Fibroblast of lung (primary cell): Measurements from ENCODE around the gene RBBP8. TPM values are rescaled to one million over a fixed set of nuclear protein-coding genes. Genes with fewer than 3 reads are reported as not detected.

Experiments
- DNase-seq, 2 donors: peaks; one replicate each; pipeline versions ENCODE4 v3.0.0 to v3.0.0-alpha.2; 2010; ENCODE audit warnings: low read depth in 2 of 2
- H2AFZ ChIP-seq: 2 replicates; pipeline ENCODE4 v1.5.1; 2012; ENCODE audit warnings: low read length, control low read depth, inconsistent platforms
- H3K27ac ChIP-seq: 2 replicates; pipeline ENCODE4 v1.5.1; 2011; ENCODE audit warnings: low read length, control low read depth; ENCODE audit not compliant: insufficient read depth
- H3K27me3 ChIP-seq: 2 replicates; pipeline ENCODE4 v1.5.1; 2011; ENCODE audit warnings: mild to moderate bottlenecking, low read length; ENCODE audit not compliant: control insufficient read depth, insufficient read depth
- H3K36me3 ChIP-seq: 2 replicates; pipeline ENCODE4 v1.5.1; 2011; ENCODE audit warnings: low read length; ENCODE audit not compliant: control insufficient read depth, insufficient read depth
- H3K4me1 ChIP-seq: 2 replicates; pipeline ENCODE4 v1.5.1; 2011; ENCODE audit warnings: low read length; ENCODE audit not compliant: control insufficient read depth, insufficient read depth; ENCODE audit errors: extremely low read depth
- H3K4me2 ChIP-seq: 2 replicates; pipeline ENCODE4 v1.5.1; 2011; ENCODE audit warnings: low read length, control low read depth; ENCODE audit not compliant: insufficient read depth; ENCODE audit errors: extremely low read depth
- H3K4me3 ChIP-seq, 4 experiments: fragments of 200-600 bp in 1 of 4; sonication (generic) in 1 of 4; replicated peaks in 1 of 4; 2 replicates each; pipeline ENCODE4 v1.5.1; 2011 to 2016; ENCODE audit warnings: low read length in 4 of 4, low read depth in 3 of 4, mild to moderate bottlenecking in 3 of 4, control low read depth in 2 of 4, inconsistent platforms in 1 of 4, mixed read lengths in 1 of 4; ENCODE audit not compliant: insufficient read depth in 1 of 4; ENCODE audit errors: control extremely low read depth in 1 of 4
- H3K79me2 ChIP-seq: 2 replicates; pipeline ENCODE4 v1.5.1; 2012; ENCODE audit warnings: mild to moderate bottlenecking, low read length, inconsistent platforms; ENCODE audit not compliant: control insufficient read depth, insufficient read depth
- H3K9ac ChIP-seq: 2 replicates; pipeline ENCODE4 v1.5.1; 2011; ENCODE audit warnings: mild to moderate bottlenecking, low read length, control low read depth; ENCODE audit not compliant: insufficient read depth
- H3K9me3 ChIP-seq: 2 replicates; pipeline ENCODE4 v1.5.1; 2012; ENCODE audit warnings: low read depth, low read length; ENCODE audit not compliant: control insufficient read depth, insufficient read depth
- H4K20me1 ChIP-seq: 2 replicates; pipeline ENCODE4 v1.5.1; 2011; ENCODE audit warnings: low read length; ENCODE audit not compliant: control insufficient read depth, insufficient read depth; ENCODE audit errors: extremely low read depth
- EZH2 ChIP-seq: IDR thresholded peaks from 2 replicates; pipeline ENCODE4 v1.5.1; 2012; ENCODE audit warnings: low read length, control low read depth, mild to moderate bottlenecking; ENCODE audit errors: missing control alignments
- polyA plus RNA-seq, 2 donors: library from polyadenylated mRNA; depleted of rRNA in 1 of 2; stranded (reverse) in 1 of 2; unstranded in 1 of 2; fragments of >200 nt; gene quantifications; 2 replicates each; pipeline ENCODE4 v1.2.1, GENCODE V29; 2011 to 2012; ENCODE audit warnings: missing spikeins in 1 of 2
- total RNA-seq: library from RNA; depleted of rRNA; stranded (reverse); fragments of >200 nt; gene quantifications from 2 replicates; pipeline ENCODE4 v1.2.1, GENCODE V29; 2014
- TF ChIP-seq, protein P1 (sequence below), 2 donors: IDR thresholded peaks in 1 of 2; conservative IDR thresholded peaks in 1 of 2; 1 replicate in 1 of 2; 2 replicates in 1 of 2; pipeline ENCODE4 v1.5.1; 2011 to 2012; ENCODE audit warnings: low read length in 2 of 2, control low read depth in 1 of 2, inconsistent platforms in 1 of 2, low read depth in 1 of 2, mild to moderate bottlenecking in 1 of 2

Gene RBBP8
- total and polyA plus RNA-seq, 2 donors (not counting 1 experiment from before 2014, with no cell fraction given) = 17.8 to 21.0 TPM

DNA sequence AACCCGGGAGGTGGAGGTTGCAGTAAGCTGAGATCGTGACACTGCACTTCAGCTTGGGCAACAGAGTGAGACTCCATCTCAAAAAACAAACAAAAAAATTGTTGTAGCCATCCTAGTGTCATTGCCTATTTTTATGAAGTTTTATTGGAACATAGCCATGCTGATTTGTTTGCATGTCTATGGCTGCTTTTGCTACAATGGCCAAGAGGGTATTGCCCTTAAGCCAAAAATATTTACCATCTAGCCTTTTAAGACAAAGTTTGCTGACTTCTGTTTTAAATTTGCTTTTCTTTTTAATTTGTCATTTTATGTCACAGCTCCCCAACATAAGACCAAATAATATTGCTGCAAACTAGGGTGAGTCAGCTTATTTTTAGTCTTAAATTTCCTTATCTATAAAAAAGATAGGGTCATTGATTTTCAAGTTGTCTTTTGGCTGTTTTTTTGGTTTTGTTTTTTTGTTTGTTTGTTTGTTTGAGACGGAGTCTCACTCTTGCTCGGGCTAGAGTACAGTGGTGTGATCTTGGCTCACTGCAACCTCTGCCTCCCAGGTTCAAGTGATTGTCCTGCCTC lies 132.2 kb downstream of the RBBP8 start:
- H3K27ac ChIP-seq = no peak overlapping the region
- H3K9ac ChIP-seq = no peak overlapping the region
- no peaks in the 10 kb centered on the region for H3K4me1 ChIP-seq
- TF ChIP-seq, protein P1, sequence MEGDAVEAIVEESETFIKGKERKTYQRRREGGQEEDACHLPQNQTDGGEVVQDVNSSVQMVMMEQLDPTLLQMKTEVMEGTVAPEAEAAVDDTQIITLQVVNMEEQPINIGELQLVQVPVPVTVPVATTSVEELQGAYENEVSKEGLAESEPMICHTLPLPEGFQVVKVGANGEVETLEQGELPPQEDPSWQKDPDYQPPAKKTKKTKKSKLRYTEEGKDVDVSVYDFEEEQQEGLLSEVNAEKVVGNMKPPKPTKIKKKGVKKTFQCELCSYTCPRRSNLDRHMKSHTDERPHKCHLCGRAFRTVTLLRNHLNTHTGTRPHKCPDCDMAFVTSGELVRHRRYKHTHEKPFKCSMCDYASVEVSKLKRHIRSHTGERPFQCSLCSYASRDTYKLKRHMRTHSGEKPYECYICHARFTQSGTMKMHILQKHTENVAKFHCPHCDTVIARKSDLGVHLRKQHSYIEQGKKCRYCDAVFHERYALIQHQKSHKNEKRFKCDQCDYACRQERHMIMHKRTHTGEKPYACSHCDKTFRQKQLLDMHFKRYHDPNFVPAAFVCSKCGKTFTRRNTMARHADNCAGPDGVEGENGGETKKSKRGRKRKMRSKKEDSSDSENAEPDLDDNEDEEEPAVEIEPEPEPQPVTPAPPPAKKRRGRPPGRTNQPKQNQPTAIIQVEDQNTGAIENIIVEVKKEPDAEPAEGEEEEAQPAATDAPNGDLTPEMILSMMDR (conservative IDR thresholded peaks at IDR 0.05 in 1 of 2, IDR thresholded peaks at IDR 0.05 in 1 of 2; ENCODE audit: low read depth in 1 of 2, low read length in 2 of 2) = no peak
- TF ChIP-seq EZH2 = no peak
- H3K79me2 ChIP-seq = no peaks in the 10 kb centered on the region
- no peak for DNase-seq
- no peaks in the 10 kb centered on the region for H4K20me1 ChIP-seq
- no peak overlapping the region for H3K4me2 ChIP-seq
- H2AFZ ChIP-seq = no peak overlapping the region
- no peaks in the 10 kb centered on the region for H3K36me3 ChIP-seq
- no peaks in the 10 kb centered on the region for H3K27me3 ChIP-seq
- H3K4me3 ChIP-seq = no peak overlapping the region
- no peaks in the 10 kb centered on the region for H3K9me3 ChIP-seq

DNA sequence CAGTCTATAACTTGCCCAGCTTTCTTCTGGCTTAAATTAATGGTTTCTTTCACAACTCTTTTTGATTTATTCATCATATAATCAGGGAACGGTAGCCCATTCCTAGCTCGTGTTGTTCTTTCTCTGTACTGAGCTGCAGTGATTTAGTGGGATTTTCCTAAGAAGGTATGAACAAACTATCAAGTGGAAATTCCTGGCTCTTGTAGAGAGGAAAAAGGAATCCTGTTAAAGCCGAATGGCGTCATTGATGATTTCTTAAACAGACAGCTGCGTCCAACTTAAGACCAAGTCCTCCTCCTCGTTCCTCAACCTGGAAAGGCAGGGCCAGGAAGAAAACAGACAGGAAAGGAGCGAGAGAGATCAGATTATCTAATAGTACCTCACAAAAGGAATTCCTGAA lies 132.9 kb downstream of the RBBP8 start:
- no peak overlapping the region for H3K4me3 ChIP-seq
- H3K79me2 ChIP-seq = no peaks in the 10 kb centered on the region
- H3K4me2 ChIP-seq = no peak overlapping the region
- no peaks in the 10 kb centered on the region for H4K20me1 ChIP-seq
- H2AFZ ChIP-seq = no peak overlapping the region
- no peaks in the 10 kb centered on the region for H3K36me3 ChIP-seq
- H3K27ac ChIP-seq = no peak overlapping the region
- DNase-seq = no peak
- no peaks in the 10 kb centered on the region for H3K4me1 ChIP-seq
- TF ChIP-seq, protein P1 (conservative IDR thresholded peaks at IDR 0.05 in 1 of 2, IDR thresholded peaks at IDR 0.05 in 1 of 2; ENCODE audit: low read depth in 1 of 2, low read length in 2 of 2) = no peak
- no peak for TF ChIP-seq EZH2
- no peak overlapping the region for H3K9ac ChIP-seq
- no peaks in the 10 kb centered on the region for H3K9me3 ChIP-seq
- H3K27me3 ChIP-seq = no peaks in the 10 kb centered on the region

DNA sequence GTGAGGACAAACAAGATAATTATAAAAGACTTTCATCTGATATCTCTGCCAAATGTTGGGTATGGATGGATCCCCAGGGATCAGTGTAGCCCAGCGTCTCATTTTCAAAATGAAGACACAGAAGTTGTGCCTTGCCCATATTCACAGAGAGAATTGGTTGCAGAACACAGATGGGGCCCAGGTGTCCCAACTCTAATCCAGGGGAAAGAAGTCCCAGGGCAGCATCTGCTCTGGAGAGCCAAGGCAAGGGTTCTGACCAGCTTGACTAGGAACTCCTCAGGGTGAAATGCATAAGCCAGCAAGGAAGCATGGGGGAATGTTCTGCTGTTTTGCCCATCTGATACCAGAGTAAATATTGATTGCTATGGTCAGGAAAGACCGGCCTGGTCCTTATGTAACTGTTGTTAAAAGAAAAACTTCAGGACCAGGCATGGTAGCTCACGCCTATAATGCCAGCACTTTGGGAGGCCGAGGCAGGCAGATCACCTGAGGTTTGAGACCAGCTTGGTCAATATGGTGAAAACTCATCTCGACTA lies 133.4 kb downstream of the RBBP8 start:
- Histone ChIP-seq H2AFZ (no peak overlapping the region), H3K27me3 (no peaks in the 10 kb centered on the region), H3K79me2 (no peaks in the 10 kb centered on the region), H3K27ac (no peak overlapping the region), H3K36me3 (no peaks in the 10 kb centered on the region), H3K4me1 (no peaks in the 10 kb centered on the region), H4K20me1 (no peaks in the 10 kb centered on the region), H3K4me2 (no peak overlapping the region), H3K9me3 (no peaks in the 10 kb centered on the region), H3K4me3 (no peak overlapping the region), H3K9ac (no peak overlapping the region)
- no peak for DNase-seq
- no peak for TF ChIP-seq EZH2
- TF ChIP-seq, protein P1 (conservative IDR thresholded peaks at IDR 0.05 in 1 of 2, IDR thresholded peaks at IDR 0.05 in 1 of 2; ENCODE audit: low read depth in 1 of 2, low read length in 2 of 2) = no peak
